ENCODE results near the gene P4HA2.

The P4HA2 gene

DNA sequence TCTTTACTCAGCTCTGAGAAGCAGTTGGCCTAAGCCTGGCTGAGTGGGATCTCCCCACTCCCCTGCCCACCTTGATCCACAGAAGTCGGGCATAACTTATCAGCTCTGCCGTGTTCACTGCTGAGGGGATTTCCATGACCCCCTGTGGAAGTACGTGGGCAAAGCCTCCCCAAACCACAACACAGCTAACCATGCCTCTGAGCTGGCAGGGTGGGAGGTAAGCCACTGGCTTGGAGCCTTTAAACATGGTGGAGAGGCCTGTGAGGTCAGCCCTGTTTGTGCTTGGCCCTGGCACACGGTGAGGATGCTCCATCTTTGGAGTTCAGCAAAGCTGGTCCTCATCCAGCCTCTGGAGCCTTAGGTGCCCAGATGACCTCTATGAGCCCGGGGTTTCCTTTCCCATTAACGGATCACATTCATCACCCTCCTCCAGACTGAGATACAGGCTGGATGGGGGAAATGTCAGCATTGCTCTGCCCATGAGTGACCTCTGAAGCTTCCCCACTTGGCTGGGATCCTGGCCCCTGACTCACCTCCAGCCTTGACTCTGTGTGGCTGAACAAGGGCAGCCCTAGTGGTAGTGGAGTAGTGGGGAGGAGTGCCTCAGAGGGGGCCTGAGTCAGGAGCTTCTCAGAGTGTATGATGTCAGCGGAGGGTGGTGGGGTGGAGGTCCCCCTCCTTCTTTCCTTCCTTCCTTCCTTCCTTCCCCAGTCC is 36.1 kb upstream of the P4HA2 start:
- TF ChIP-seq, protein P1, sequence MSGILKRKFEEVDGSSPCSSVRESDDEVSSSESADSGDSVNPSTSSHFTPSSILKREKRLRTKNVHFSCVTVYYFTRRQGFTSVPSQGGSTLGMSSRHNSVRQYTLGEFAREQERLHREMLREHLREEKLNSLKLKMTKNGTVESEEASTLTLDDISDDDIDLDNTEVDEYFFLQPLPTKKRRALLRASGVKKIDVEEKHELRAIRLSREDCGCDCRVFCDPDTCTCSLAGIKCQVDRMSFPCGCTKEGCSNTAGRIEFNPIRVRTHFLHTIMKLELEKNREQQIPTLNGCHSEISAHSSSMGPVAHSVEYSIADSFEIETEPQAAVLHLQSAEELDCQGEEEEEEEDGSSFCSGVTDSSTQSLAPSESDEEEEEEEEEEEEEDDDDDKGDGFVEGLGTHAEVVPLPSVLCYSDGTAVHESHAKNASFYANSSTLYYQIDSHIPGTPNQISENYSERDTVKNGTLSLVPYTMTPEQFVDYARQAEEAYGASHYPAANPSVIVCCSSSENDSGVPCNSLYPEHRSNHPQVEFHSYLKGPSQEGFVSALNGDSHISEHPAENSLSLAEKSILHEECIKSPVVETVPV (CRISPR knock-in tag; IDR thresholded peaks at IDR 0.05) = no peak
- TF ChIP-seq ZNF8 (CRISPR knock-in tag; IDR thresholded peaks at IDR 0.05) = no peak
- peak; percentile 27; the same call in 1 of the 2 replicates for TF ChIP-seq ZFP3 (CRISPR knock-in tag; IDR thresholded peaks at IDR 0.05)
- TF ChIP-seq ISL1 (CRISPR knock-in tag; IDR thresholded peaks at IDR 0.05) = no peak
- TF ChIP-seq ZFP30 (CRISPR knock-in tag; IDR thresholded peaks at IDR 0.05) = no peak
- ATAC-seq = peak; percentile 34

DNA sequence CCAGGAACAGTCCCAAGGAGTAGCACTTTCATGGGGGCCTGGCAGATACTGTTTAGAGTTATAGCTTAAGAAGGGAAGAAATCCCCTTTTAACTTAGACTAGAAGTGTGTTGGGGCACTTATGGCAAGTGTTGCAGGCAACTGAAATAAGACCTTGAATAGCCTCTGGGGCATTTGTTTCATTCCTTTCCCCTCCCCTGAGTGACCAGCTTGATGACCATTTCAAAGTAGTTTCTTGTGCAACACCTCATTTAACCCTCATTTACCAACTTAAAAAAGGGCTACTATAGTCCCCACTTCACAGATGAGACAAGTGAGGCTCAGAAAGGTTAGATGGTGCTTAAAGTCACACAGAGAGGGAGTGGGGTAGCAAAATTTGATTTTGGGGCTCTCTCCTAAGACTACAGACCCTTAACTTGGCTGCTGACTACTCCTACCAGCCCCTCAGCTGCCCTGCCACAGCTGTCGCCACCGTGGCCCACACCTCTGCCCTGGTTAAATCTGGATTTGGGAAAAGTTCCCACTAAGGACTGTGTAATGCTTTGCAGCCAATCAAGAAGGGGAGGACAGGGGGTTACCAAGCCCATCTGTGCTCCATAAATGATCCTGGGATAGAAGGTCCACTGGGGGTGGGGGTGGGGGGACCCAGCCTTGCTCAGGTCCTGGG is 35.4 kb upstream of the P4HA2 start:
- TF ChIP-seq OSR1 (CRISPR knock-in tag; IDR thresholded peaks at IDR 0.05) (no peak), ARNTL (CRISPR knock-in tag; IDR thresholded peaks at IDR 0.05; ENCODE audit: borderline replicate concordance, low read depth) (no peak), ESRRG (CRISPR knock-in tag; IDR thresholded peaks at IDR 0.05) (no peak), ZNF70 (CRISPR knock-in tag; IDR thresholded peaks at IDR 0.05) (no peak), RARB (CRISPR knock-in tag; IDR thresholded peaks at IDR 0.05) (no peak), ZNF565 (CRISPR knock-in tag; conservative IDR thresholded peaks at IDR 0.05; ENCODE audit: low read depth) (no peak), SNAI2 (CRISPR knock-in tag; IDR thresholded peaks at IDR 0.05) (no peak), ZFP3 (CRISPR knock-in tag; IDR thresholded peaks at IDR 0.05) (no peak), TOX (CRISPR knock-in tag; IDR thresholded peaks at IDR 0.05; ENCODE audit: borderline replicate concordance) (no peak), TCF4 (CRISPR knock-in tag; IDR thresholded peaks at IDR 0.05; ENCODE audit: borderline replicate concordance) (no peak), GLIS3 (CRISPR knock-in tag; IDR thresholded peaks at IDR 0.05) (no peak), ZC3H10 (CRISPR knock-in tag; IDR thresholded peaks at IDR 0.05) (no peak), BACH2 (CRISPR knock-in tag; IDR thresholded peaks at IDR 0.05; ENCODE audit: borderline replicate concordance) (no peak), ISL1 (CRISPR knock-in tag; IDR thresholded peaks at IDR 0.05) (no peak)
- TF ChIP-seq, protein P2, sequence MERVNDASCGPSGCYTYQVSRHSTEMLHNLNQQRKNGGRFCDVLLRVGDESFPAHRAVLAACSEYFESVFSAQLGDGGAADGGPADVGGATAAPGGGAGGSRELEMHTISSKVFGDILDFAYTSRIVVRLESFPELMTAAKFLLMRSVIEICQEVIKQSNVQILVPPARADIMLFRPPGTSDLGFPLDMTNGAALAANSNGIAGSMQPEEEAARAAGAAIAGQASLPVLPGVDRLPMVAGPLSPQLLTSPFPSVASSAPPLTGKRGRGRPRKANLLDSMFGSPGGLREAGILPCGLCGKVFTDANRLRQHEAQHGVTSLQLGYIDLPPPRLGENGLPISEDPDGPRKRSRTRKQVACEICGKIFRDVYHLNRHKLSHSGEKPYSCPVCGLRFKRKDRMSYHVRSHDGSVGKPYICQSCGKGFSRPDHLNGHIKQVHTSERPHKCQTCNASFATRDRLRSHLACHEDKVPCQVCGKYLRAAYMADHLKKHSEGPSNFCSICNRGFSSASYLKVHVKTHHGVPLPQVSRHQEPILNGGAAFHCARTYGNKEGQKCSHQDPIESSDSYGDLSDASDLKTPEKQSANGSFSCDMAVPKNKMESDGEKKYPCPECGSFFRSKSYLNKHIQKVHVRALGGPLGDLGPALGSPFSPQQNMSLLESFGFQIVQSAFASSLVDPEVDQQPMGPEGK (CRISPR knock-in tag; IDR thresholded peaks at IDR 0.05; ENCODE audit: borderline replicate concordance) = no peak
- TF ChIP-seq, protein P3, sequence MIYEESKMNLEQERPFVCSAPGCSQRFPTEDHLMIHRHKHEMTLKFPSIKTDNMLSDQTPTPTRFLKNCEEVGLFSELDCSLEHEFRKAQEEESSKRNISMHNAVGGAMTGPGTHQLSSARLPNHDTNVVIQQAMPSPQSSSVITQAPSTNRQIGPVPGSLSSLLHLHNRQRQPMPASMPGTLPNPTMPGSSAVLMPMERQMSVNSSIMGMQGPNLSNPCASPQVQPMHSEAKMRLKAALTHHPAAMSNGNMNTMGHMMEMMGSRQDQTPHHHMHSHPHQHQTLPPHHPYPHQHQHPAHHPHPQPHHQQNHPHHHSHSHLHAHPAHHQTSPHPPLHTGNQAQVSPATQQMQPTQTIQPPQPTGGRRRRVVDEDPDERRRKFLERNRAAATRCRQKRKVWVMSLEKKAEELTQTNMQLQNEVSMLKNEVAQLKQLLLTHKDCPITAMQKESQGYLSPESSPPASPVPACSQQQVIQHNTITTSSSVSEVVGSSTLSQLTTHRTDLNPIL (CRISPR knock-in tag; IDR thresholded peaks at IDR 0.05; ENCODE audit: low read depth) = no peak
- TF ChIP-seq, protein P4, sequence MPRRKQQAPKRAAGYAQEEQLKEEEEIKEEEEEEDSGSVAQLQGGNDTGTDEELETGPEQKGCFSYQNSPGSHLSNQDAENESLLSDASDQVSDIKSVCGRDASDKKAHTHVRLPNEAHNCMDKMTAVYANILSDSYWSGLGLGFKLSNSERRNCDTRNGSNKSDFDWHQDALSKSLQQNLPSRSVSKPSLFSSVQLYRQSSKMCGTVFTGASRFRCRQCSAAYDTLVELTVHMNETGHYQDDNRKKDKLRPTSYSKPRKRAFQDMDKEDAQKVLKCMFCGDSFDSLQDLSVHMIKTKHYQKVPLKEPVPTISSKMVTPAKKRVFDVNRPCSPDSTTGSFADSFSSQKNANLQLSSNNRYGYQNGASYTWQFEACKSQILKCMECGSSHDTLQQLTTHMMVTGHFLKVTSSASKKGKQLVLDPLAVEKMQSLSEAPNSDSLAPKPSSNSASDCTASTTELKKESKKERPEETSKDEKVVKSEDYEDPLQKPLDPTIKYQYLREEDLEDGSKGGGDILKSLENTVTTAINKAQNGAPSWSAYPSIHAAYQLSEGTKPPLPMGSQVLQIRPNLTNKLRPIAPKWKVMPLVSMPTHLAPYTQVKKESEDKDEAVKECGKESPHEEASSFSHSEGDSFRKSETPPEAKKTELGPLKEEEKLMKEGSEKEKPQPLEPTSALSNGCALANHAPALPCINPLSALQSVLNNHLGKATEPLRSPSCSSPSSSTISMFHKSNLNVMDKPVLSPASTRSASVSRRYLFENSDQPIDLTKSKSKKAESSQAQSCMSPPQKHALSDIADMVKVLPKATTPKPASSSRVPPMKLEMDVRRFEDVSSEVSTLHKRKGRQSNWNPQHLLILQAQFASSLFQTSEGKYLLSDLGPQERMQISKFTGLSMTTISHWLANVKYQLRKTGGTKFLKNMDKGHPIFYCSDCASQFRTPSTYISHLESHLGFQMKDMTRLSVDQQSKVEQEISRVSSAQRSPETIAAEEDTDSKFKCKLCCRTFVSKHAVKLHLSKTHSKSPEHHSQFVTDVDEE (CRISPR knock-in tag; IDR thresholded peaks at IDR 0.05) = no peak
- ATAC-seq = no peak

DNA sequence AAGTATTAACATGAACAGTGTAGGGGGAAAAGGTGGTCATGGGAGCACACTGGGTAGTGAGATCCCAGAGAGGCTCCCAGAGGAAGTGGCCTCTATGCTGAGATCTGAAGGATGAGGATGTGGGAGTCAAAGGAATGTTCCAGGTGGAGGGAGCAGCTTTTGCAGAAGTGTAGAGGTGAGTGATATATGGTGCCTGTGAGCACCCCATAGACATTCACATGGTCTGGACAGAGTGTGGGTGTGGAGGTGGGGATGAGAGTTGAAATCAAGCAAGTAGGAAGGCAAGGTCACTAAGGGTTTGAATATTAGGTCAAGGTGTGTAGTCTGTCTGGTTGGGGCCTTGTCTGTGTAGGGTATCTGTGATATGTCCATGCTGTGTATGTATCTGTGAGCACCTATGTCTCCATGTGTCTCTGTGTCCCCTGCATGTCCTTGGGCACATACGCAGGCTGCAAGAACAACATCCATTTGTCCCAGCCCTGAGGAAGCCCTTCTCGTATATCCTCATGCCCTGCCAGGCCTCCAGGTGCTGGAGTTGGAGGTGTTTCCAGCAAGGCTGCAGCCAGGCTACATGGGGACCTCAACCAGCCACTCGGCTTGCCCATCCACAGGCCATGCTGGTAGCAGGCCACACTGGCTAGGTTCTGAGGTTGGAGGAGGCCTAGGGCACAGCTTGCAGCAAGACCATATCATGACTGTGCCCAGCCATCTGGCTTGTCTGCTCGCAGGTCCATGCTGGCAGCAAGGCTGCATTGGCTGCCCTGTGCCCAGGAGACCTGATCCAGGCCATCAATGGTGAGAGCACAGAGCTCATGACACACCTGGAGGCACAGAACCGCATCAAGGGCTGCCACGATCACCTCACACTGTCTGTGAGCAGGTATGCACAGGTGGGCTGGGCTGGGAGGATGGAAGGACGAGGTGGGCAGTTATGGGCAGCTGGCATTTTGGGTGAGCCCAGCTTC is 34.5 kb upstream of the P4HA2 start:
- ATAC-seq = no peak
- TF ChIP-seq ZNF8 (CRISPR knock-in tag; IDR thresholded peaks at IDR 0.05) (no peak), ISL1 (CRISPR knock-in tag; IDR thresholded peaks at IDR 0.05) (no peak), SNAI2 (CRISPR knock-in tag; IDR thresholded peaks at IDR 0.05) (no peak), PPARA (CRISPR knock-in tag; IDR thresholded peaks at IDR 0.05; ENCODE audit: borderline replicate concordance) (no peak), OSR1 (CRISPR knock-in tag; IDR thresholded peaks at IDR 0.05) (no peak)

Data from SK-N-SH treated with all-trans-retinoic acid at 6 μM for 48 hours (cell line).